A549 treated with ZK216348 at 1 μM for 4 hours (cell line): ENCODE data around the gene KLHL30. TPM values are rescaled to one million over a fixed set of nuclear protein-coding genes. Genes with fewer than 3 reads are reported as not detected.

Experiments
- total RNA-seq: library from RNA; stranded (reverse); fragments of 200-300 nt; extraction: Qiagen RNA extraction; gene quantifications from 5 replicates; pipeline ENCODE4 v1.2.3, GENCODE V29; 2022; ENCODE audit warnings: low read depth

KLHL30 gene, protein sequence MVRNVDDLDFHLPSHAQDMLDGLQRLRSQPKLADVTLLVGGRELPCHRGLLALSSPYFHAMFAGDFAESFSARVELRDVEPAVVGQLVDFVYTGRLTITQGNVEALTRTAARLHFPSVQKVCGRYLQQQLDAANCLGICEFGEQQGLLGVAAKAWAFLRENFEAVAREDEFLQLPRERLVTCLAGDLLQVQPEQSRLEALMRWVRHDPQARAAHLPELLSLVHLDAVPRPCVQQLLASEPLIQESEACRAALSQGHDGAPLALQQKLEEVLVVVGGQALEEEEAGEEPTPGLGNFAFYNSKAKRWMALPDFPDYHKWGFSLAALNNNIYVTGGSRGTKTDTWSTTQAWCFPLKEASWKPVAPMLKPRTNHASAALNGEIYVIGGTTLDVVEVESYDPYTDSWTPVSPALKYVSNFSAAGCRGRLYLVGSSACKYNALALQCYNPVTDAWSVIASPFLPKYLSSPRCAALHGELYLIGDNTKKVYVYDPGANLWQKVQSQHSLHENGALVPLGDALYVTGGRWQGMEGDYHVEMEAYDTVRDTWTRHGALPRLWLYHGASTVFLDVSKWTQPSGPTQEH
- total RNA-seq: 0.19 to 0.37 TPM (median 0.26 TPM) in 5 replicates

DNA sequence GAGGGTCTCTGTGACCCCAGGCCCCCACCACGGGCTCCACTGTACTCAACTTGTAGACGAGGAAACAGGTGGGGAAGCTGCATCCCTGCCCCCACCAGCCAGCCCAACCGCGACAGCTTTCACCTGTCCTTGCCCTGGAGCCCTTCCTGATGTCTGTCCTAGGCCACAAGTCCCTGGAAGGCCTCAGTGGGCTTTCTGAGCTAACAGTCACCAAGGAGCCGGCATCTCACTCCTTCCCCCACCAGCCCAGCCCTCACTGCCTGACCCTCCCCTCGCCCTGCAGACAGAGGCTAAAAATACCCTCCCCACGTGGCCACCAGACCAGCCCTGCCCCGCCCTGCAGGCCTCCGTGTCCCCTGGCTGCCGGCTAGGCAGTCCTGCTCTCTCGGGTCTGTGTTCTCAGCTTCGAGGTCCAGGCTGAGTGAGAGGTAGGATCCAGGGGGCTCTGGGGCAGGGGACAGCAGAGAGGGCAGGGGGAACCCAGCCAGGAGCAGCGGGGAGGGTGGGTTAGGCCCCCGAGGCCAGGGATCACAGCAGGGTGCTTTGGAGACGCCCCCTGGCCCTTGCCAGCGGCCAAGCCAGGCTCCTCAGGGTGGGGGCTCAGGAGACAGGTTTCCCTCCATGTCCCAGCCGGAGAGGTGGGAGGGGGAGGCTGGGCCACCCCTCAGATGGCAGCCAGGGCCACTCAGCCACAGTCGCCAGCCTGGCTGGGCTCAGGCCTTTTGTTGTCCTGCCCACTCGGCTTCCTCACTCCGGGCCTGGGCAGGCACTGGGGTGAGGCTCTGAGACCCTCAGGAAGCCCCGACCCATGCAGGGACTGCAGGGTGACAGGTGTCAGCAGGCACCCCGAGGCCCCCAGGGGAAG, at the start of gene KLHL30:
Gene KLHL30 (plus strand): TSS at position 338 of the 865 bp plus-strand sequence. CDS start 2,087 bp downstream, outside the sequence.

DNA sequence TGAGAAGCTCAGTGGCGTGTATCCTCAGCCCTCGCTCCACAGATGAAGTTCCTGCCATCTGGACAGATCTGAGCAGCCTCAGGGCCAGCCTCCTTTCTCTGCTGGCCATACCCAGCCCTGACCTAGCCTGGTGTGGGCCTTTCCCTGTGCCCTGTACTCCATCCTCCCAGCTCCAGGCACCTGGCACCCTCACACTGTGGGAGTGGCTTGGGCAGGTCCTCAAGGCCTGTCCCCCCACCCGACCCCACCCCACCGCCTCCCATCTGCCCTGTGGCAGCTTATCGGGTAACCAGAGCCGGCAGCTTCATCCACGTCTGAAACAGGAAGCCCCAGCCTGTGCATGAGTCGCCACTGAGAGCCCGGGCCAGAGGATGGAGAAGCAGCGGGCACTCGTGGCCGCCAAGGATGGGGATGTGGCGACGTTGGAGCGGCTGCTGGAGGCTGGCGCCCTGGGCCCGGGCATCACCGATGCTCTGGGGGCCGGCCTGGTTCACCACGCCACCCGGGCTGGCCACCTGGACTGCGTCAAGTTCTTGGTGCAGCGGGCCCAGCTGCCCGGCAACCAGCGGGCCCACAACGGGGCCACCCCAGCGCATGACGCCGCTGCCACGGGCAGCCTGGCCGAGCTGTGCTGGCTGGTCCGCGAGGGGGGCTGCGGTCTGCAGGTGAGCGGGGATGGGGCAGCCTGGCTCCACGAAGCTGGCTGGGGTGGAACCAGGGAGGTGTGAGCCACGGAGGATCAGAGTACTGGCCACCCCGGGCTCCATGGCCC, 38.2 kb upstream of the KLHL30 start, which contains the start of gene ESPNL:
Gene ESPNL (plus strand): TSS at position 292 of the 772 bp plus-strand sequence. CDS start 80 bp downstream, at position 372.

DNA sequence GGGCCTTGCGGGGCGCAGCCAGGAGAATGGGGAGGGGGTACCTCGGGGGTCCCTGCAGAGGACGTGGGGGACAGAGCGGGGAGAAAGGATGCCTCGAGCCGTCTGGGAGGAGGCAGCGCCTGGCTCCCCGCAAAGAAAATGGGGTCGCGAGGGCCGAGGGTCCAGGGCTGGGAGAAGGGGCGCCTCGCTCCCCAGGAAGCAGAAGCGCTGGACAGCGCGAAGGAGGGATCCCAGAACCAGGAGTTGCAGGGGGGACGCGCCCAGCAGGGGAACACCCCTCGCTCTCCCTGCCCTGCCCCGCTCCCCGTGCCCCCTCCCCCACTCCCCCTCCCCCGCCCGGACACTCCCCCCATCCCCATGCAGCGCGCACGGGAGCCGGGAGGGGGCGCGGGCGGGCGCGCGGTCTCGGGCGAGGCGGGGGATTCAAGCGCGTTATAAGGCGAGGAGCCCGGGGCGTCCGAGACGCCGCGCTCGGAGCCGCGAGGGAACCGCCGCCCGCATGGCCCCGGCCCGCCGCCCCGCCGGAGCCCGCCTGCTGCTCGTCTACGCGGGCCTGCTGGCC, 20.1 kb downstream of the KLHL30 start, which contains the start of gene ERFE:
Gene ERFE (plus strand): TSS at position 462 of the 562 bp plus-strand sequence. CDS start 38 bp downstream, at position 500.

Other genes with a start within 250 kb of the KLHL30 start
- 47.8 to 55.1 TPM (median 51.4 TPM) in 5 replicates for gene UBE2F, start 171.7 kb upstream of the KLHL30 start, total RNA-seq
- 15.9 to 24.0 TPM (median 22.0 TPM) in 5 replicates for gene SCLY, start 77.7 kb upstream of the KLHL30 start, total RNA-seq
- gene ESPNL, start 38.3 kb upstream of the KLHL30 start, total RNA-seq: 0.14 to 0.43 TPM (median 0.22 TPM) in 4 of 5 replicates, not detected in the other
- 6.0 to 9.9 TPM (median 9.1 TPM) in 5 replicates for gene ERFE, start 20.3 kb downstream of the KLHL30 start, total RNA-seq
- 36.7 to 43.4 TPM (median 40.2 TPM) in 5 replicates for gene ILKAP, start 65.0 kb downstream of the KLHL30 start, total RNA-seq
- 7.5 to 18.3 TPM (median 14.7 TPM) in 5 replicates for gene HES6, start 101.4 kb downstream of the KLHL30 start, total RNA-seq
- 3.8 to 6.2 TPM (median 5.7 TPM) in 5 replicates for gene PER2, start 149.9 kb downstream of the KLHL30 start, total RNA-seq
- 12.3 to 19.1 TPM (median 15.5 TPM) in 5 replicates for gene TRAF3IP1, start 181.8 kb downstream of the KLHL30 start, total RNA-seq